ENCODE results near the gene LRRC34. TPM values are rescaled to one million over a fixed set of nuclear protein-coding genes. Genes with fewer than 3 reads are reported as not detected.

The LRRC34 gene
- total and polyA plus RNA-seq, 10 of the 15 experiments (the other 5 are each of a cell fraction or from before 2014, with no cell fraction given), result 0.24 to 3.7 (median 1.7) TPM

DNA sequence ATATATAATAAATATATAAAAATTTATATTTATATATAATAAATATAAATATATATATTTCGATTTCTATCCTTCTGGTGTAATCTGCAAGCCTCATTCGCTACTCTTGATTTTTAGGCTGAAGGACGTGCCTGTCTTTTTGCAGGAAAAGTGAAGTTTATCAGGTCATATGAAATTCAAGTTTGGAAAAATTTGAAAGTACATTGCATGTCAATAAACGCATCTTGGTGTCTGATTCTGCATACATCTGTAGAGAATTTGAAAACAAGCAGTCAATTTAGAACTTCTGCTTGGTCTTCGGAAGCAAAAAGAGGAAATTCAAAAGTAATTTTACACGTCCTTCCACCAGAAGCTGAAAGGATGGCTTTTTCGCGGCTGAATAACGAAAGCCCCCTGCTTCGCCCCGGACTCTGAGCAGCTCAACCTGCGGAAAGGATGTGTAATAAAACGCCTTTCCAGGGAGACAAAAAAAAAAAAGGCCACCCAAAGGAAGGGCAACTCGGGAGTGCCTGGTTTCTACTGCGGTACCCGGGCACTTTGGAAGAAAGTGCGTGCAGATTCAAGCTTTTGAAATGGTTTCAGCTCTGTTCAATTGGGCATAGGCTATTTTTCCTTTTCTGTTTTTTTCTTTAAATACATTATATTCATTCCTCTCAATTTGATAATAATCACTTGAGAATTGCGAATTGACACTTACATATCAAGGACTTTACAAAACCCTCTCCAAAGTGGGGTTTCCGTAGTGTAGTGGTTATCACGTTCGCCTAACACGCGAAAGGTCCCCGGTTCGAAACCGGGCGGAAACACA lies 41.0 kb downstream of the LRRC34 start (continued):
- 0 out of 2 replicates have a peak, but pooled peaks have one; percentile 52 for TF ChIP-seq MTA3 (IDR thresholded peaks at IDR 0.05; ENCODE audit: borderline replicate concordance, low read length)
- TF ChIP-seq, protein P1, sequence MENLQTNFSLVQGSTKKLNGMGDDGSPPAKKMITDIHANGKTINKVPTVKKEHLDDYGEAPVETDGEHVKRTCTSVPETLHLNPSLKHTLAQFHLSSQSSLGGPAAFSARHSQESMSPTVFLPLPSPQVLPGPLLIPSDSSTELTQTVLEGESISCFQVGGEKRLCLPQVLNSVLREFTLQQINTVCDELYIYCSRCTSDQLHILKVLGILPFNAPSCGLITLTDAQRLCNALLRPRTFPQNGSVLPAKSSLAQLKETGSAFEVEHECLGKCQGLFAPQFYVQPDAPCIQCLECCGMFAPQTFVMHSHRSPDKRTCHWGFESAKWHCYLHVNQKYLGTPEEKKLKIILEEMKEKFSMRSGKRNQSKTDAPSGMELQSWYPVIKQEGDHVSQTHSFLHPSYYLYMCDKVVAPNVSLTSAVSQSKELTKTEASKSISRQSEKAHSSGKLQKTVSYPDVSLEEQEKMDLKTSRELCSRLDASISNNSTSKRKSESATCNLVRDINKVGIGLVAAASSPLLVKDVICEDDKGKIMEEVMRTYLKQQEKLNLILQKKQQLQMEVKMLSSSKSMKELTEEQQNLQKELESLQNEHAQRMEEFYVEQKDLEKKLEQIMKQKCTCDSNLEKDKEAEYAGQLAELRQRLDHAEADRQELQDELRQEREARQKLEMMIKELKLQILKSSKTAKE (IDR thresholded peaks at IDR 0.05; ENCODE audit: low read depth, poor library complexity, severe bottlenecking), result peak; percentile 84
- peak; percentile 70; the same call in 1 of the 2 replicates for TF ChIP-seq GABPA (IDR thresholded peaks at IDR 0.05; ENCODE audit: low read depth)
- TF ChIP-seq IKZF2 (IDR thresholded peaks at IDR 0.05), result peak; percentile 24 to 34; a peak in 1 of 4 replicates
- peak; percentile 80; the same call in 1 of the 2 replicates for TF ChIP-seq RBBP5 (conservative IDR thresholded peaks at IDR 0.05)
- 0 out of 2 replicates have a peak, but pooled peaks have one; percentile 11 for TF ChIP-seq MXI1 (IDR thresholded peaks at IDR 0.05; ENCODE audit: low read depth, low read length)
- no peak for TF ChIP-seq GATAD2B (conservative IDR thresholded peaks at IDR 0.05; ENCODE audit: low read depth)
- TF ChIP-seq KDM1A (IDR thresholded peaks at IDR 0.05; ENCODE audit: borderline replicate concordance), result no peak
- TF ChIP-seq TAF1 (IDR thresholded peaks at IDR 0.05; ENCODE audit: borderline replicate concordance, low read depth, low read length), result 0 out of 2 replicates have a peak, but pooled peaks have one; percentile 12
- TF ChIP-seq ATF7 (IDR thresholded peaks at IDR 0.05; ENCODE audit: low read depth), result no peak
- peak; percentile 85 for TF ChIP-seq NFIC (IDR thresholded peaks at IDR 0.05; ENCODE audit: low read depth, low read length)
- TF ChIP-seq EGR1 (IDR thresholded peaks at IDR 0.05; ENCODE audit: borderline replicate concordance in 1 of 2, low read depth in 2 of 2, low read length in 2 of 2), result no peak
- no peak for TF ChIP-seq ZNF687 (IDR thresholded peaks at IDR 0.05)
- TF ChIP-seq RB1 (IDR thresholded peaks at IDR 0.05; ENCODE audit: borderline replicate concordance), result peak; percentile 67; the same call in 1 of the 2 replicates
- peak; percentile 52; the same call in 1 of the 2 replicates for TF ChIP-seq YY1 (IDR thresholded peaks at IDR 0.05; ENCODE audit: low read depth, low read length)
- TF ChIP-seq, protein P2, sequence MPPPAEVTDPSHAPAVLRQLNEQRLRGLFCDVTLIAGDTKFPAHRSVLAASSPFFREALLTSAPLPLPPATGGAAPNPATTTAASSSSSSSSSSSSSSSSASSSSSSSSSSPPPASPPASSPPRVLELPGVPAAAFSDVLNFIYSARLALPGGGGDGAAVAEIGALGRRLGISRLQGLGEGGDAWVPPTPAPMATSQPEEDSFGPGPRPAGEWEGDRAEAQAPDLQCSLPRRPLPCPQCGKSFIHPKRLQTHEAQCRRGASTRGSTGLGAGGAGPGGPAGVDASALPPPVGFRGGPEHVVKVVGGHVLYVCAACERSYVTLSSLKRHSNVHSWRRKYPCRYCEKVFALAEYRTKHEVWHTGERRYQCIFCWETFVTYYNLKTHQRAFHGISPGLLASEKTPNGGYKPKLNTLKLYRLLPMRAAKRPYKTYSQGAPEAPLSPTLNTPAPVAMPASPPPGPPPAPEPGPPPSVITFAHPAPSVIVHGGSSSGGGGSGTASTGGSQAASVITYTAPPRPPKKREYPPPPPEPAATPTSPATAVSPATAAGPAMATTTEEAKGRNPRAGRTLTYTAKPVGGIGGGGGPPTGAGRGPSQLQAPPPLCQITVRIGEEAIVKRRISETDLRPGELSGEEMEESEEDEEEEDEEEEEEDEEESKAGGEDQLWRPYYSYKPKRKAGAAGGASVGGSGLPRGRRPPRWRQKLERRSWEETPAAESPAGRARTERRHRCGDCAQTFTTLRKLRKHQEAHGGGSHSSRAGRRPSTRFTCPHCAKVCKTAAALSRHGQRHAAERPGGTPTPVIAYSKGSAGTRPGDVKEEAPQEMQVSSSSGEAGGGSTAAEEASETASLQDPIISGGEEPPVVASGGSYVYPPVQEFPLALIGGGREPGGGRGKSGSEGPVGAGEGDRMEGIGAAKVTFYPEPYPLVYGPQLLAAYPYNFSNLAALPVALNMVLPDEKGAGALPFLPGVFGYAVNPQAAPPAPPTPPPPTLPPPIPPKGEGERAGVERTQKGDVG (CRISPR knock-in tag; IDR thresholded peaks at IDR 0.05), result no peak
- TF ChIP-seq CHD1 (IDR thresholded peaks at IDR 0.05; ENCODE audit: low read depth, low read length), result no peak
- peak; percentile 59; the same call in 1 of the 2 replicates for TF ChIP-seq PML (IDR thresholded peaks at IDR 0.05; ENCODE audit: low read length)
